GM18951 (cell line): ENCODE results near the gene RBBP4.
A peak's percentile ranks its signal among the peaks of the same experiment; 100 is the strongest.

Experiments
- POLR2A ChIP-seq: IDR thresholded peaks from 4 replicates; pipeline ENCODE4 v1.6.1; 2011; ENCODE audit warnings: mild to moderate bottlenecking; ENCODE audit not compliant: insufficient read length, insufficient read depth; ENCODE audit errors: extremely low read depth
- in situ Hi-C: fragments of 300-500 bp; cut with MboI; formaldehyde crosslinking; loops from one replicate; pipeline ENCODE4 v1.12.0; 2022; ENCODE audit warnings: low sequenced_read_pairs, mixed read lengths, inconsistent platforms; ENCODE audit not compliant: unreplicated experiment

RBBP4 gene

GRCh38 chr1:32650752-32651460 lies at the start of gene RBBP4:
Gene RBBP4 (plus strand): TSS chr1:32651208. CDS start chr1:32651307, 99 bp downstream.
- in situ Hi-C loops, result no loop called here
- peak; percentile 79 for TF ChIP-seq POLR2A

- no peak for TF ChIP-seq POLR2A
- in situ Hi-C loops, result no loop called here
These were observed 45.1 kb upstream of the RBBP4 start for GRCh38 chr1:32605711-32606424.

GRCh38 chr1:32606565-32607371 lies 44.2 kb upstream of the RBBP4 start:
- no peak for TF ChIP-seq POLR2A
- in situ Hi-C loops, result no loop called here

GRCh38 chr1:32609180-32609579 lies 41.8 kb upstream of the RBBP4 start:
- TF ChIP-seq POLR2A, result no peak
- in situ Hi-C loops, result no loop called here

- in situ Hi-C loops, result no loop called here
- no peak for TF ChIP-seq POLR2A
These were observed 39.2 kb upstream of the RBBP4 start for GRCh38 chr1:32611859-32612188.

- in situ Hi-C loops, result no loop called here
- peak; percentile 57 for TF ChIP-seq POLR2A
These were observed 38.7 kb upstream of the RBBP4 start for GRCh38 chr1:32612189-32612881.

- in situ Hi-C loops, result no loop called here
These were observed 37.5 kb upstream of the RBBP4 start for GRCh38 chr1:32613472-32613871.

GRCh38 chr1:32618673-32619221 lies 32.3 kb upstream of the RBBP4 start:
- in situ Hi-C loops, result no loop called here
- TF ChIP-seq POLR2A, result no peak

More at GRCh38 chr1:32613472-32613871, 37.5 kb upstream of the RBBP4 start:
- TF ChIP-seq POLR2A, result no peak

- in situ Hi-C loops, result no loop called here
- TF ChIP-seq POLR2A, result no peak
These were observed 31.1 kb upstream of the RBBP4 start for GRCh38 chr1:32619701-32620485.

- TF ChIP-seq POLR2A, result no peak
- in situ Hi-C loops, result no loop called here
These were observed 28.8 kb upstream of the RBBP4 start for GRCh38 chr1:32622205-32622604.

- in situ Hi-C loops, result no loop called here
These were observed 28.0 kb upstream of the RBBP4 start for GRCh38 chr1:32622806-32623681.

More at GRCh38 chr1:32622806-32623681, 28.0 kb upstream of the RBBP4 start:
- TF ChIP-seq POLR2A, result no peak
